Endometrial microvascular endothelial cells (primary cell): ENCODE results near the gene COG8. TPM values are rescaled to one million over a fixed set of nuclear protein-coding genes. Genes with fewer than 3 reads are reported as not detected.

Source experiments
- in situ Hi-C: cut with HindIII; loops from 2 replicates; pipeline ENCODE4 v1.10.0; 2017; ENCODE audit warnings: low sequenced_read_pairs, low pct_unique_long_range_greater_than_20kb; ENCODE audit errors: inconsistent ontology term
- total RNA-seq: library from RNA; depleted of rRNA; stranded (reverse); fragments of >200 nt; gene quantifications from one replicate; pipeline ENCODE4 v1.2.3, GENCODE V29; 2015; ENCODE audit errors: inconsistent ontology term

COG8 gene
- total RNA-seq, 1 donor from 2014 or later: 22.6 TPM

DNA sequence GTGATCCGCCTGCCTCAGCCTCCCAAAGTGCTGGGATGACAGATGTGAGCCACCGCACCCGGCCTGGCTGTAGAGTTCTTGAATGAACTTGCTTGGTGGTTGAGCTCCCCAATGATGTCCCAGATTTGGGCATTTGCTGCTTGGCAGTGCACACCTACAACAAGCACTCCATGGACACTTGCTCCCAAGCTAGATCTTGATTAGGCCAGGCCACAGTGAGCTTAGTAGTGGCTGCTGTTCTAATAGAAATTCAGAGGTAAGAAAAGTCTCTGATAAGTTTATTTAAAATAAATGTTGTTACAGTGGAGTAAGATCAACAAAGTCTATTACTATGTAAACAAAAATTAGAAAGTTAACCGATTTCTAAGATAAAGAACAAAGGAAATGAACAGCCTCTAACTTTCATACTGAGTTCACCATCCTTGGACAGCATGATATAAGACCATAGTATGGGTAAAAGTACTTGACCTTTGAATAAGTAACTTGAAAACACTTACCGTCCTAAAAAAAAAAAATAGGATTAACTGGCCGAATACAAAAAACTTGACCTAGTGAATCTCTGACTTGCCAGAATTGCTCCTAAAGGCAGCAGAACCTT is 11.3 kb upstream of the COG8 start:
- in situ Hi-C loops: no loop called here

DNA sequence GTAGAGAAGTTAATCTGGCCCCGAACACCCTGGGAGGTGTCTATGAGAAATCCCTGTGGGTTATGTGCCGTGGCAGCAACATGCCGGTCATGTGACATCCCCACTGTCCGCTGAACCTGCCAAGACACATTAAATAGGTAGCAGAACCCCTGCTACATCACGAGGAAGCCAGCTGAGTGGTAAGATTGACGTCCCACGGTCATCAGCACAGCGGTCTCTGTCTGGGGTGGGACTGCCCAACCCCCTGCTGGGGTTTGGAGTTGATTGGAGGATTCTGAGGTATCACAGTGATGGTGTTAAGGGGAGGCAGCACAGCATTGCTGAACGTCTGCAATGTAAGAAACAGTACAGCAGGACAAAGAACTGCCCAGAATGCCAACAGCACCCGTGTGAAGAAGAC is 10.2 kb upstream of the COG8 start:
- in situ Hi-C loops: no loop called here

DNA sequence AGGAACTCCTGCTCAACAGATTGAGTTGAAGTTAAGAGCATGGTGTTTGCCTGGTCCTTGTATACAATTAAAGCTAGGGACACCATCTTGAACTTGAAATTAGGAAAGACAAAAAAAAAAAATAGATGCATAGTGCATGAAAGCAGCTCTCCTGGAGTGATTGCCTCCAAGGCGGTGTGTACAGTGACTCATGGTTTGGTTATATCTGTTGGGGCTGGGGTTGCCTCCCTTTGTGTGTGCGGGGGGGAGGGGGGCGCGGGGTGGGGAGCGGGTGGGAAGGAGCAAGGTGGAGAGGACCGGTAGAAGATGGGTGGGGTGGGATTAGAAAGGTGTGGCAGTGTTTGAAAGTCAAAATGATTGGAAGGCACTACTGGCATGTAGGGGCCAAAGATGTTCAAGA is 8.9 kb upstream of the COG8 start:
- in situ Hi-C loops: no loop called here

DNA sequence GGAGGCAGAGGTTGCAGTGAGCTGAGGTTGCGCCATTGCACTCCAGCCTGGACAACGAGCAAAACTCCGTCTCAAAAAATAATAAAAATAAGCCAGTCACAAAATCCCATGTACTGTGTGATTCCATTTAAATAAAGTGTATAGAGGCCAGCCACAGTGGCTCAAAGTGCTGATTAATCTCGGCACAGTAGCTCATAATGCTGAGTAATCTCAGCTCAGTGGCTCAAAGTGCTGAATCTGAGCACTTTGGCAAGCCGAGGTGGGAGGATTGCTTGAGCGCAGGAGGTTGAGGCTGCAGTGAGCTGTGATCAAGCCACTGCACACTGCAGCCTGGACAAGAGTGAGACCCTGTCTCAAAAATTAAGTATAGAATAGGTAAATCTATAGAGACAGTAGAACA is 7.3 kb upstream of the COG8 start:
- in situ Hi-C loops: no loop called here

DNA sequence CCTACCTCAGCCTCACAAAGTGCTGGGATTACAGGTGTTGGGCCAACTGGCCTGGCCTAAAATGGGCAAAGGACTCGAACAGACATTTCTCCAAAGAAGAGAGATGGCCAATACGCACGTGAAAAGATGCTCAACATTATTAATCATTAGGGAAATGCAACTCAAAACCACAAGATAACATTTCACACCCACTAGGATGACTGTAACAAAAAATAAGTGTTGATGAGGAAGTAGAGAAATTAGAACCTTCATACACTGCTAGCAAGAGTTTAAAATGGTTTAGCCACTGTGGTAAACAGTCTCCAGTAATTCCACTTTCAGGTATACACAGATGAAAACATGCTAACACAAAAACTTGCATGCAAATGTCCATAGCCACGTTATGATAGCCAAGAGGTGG is 6.6 kb upstream of the COG8 start:
- in situ Hi-C loops: no loop called here

DNA sequence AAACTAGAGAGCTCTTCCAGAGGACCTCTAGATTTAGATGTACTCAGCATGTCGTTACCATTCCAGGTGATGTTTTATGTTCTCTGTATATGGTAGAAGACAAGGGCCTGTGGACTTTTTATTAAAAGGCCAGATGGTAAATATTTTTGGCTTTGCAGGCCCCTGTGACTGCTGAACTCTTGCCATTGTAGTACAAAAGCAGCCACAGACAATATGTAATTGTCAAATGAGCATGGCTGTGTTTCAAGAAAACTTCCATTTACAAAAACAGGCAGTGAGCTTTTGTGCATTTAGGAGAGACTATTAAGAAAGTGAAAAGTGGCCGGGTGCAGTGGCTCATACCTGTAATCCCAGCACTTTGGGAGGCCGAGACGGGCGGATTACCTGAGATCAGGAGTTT is 4.8 kb upstream of the COG8 start:
- in situ Hi-C loops: no loop called here

DNA sequence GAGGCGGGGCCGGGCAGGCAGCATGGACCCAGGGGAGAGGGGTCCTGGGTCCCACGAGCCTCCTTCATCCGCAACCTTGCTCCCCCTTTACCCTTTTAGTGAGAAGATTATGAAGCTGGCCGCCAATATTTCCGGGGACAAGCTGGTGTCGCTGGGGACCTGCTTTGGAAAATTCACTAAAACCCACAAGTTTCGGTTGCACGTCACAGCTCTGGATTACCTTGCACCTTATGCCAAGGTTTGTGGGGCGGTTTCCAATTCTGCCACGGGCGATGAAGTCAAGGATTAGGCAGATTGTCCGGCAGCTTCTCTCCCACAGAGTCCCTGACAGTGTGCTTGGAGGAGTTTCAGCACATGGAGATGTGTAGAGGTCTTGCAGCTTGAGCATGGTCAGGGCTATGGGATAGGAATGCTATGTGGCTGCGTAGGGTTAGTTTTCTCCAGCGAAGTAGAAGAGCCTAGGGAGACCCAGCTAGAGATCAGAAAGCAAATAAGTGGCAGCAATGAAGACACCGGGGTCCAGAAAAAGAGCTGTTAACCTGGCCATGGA is 806 bp upstream of the COG8 start:
- in situ Hi-C loops: no loop called here

DNA sequence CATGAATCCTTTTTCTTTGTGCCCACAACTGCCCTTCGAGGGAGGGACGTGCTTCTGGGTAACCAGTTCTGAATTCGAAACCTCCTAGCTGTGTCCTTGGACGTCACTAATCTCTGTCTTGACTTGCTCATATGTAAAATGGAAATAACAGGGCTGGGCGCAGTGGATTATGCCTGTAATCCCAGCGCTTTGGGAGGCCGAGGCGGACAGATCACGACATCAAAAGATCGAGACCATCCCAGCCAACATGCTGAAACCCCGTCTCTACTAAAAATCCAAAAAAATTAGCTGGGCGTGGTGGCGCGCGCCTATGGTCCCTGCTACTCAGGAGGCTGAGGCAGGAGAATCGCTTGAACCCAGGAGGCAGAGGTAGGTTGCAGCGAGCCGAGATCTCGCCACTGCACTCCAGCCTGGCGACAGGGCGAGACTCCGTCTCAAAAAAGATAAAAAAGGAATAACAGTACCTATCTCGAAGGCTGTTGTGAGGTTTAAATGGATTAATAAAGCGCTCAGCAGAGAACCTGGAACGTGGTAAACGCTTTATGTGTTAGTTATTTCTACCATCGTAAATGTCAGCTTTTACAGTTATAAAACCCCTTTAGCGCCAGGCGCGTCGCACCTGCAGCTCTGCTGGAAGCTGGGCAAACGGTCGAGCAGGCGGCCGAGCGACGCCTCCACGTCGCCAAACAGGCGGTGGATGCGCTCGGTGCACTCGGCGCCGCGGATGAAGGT is 641 bp downstream of the COG8 start:
- in situ Hi-C loops: no loop called here

DNA sequence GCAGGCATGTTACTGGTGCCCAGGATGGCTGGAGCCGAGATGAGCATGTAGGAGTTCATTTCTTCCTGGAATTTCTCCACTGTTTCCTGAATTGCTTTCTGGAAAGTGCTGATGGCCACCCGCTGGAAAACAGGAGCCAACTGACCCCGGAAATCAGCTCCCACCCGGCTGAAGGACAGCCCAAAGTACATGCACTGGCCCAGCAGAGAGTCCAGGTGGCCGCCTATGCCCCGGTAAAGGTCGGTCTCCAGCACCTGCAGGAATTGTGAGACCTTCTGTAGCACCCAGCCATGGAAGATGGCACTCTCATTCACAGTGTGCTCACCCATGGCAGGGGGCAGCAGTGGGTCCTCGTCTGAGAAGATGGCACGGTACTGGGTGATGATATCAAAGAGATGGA is 4.7 kb downstream of the COG8 start:
- in situ Hi-C loops: no loop called here

DNA sequence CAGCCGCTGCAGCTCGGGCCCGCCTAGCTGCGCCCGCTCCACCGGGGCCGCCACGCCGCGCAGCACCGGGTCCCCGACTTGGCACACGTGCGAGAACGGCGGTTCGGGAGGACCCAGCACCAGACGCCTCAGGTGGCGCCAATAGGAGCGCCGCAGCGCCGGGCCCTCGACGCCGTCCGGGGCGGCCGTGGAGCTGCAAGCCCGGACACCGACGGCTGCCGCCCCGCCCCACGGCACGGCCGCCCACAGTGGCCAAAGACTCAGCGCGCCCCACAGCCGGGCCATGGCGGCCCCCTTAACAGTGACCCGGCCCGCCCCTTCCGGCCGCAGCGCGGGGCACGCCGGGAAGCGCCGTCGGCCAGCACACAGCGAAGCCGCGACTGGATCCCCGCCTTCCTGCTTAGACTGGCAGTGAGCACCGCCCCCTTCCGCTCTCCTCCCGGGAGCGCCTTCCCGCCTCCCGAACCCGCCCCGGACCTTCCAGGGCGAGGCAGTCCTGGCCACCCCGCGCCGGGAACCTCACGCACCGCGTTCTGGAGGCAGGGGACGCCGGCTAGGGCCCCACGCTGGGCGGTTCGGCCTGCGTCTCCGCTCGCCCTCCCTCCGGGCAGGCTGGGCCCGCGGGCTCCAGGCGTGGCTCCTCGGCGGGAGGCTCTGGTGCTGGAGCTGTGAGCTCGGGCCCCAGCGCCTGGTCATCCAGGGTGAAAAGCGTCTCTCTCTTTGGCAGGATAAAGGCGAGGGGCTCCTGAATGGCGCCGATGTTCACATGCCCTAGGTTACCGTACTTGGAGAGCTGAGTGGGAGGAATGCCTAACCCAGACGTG is 8.9 kb downstream of the COG8 start, which contains the start of gene PDF:
TSS of gene PDF (minus strand) at position 303 of the 824 bp plus-strand sequence. CDS start at position 285, 18 bp downstream.
- in situ Hi-C loops: no loop called here

DNA sequence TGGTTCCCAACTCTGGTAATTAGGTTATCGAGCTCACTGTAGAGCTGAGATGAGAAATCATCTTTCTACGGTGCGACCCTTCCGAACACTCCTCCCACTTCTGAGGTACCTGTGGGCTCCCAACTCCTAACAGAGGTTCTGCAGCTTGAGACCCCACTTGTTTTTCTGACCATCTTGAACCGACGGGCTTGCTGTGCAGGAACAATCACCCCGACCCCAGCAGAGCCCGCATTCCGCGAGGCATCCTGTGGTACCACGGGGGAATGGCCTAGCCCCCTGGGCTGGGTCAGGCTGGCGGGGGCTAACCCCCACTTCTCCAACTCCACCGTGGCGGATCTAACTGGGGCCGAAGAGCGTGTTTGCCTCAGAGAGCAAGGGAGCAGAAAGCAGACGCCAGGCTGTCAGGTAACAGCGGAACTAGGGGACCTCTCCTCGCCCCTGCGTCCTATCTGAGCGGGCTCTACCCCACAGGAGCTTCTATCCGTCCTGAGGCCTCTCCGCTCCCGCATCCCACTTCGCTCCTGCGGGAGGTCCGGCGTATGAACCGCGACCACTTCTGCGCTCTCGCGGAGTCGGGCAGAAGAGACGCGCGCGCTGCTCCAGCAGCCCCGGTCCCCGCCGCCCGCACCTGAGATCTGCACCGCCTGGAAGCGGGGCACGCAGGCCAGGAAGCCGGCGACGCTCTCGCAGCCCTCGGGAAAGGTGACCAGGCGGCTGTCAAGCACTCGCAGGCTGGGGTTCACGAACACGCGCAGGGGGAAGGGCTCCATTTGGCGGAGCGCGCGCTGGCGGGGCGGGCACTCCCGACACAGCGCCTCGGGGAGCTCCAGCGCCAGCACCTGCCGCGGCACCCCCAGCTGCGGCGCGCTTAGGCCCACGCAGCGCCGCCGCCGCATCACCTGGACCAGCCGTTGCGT is 9.7 kb downstream of the COG8 start:
- in situ Hi-C loops: no loop called here

DNA sequence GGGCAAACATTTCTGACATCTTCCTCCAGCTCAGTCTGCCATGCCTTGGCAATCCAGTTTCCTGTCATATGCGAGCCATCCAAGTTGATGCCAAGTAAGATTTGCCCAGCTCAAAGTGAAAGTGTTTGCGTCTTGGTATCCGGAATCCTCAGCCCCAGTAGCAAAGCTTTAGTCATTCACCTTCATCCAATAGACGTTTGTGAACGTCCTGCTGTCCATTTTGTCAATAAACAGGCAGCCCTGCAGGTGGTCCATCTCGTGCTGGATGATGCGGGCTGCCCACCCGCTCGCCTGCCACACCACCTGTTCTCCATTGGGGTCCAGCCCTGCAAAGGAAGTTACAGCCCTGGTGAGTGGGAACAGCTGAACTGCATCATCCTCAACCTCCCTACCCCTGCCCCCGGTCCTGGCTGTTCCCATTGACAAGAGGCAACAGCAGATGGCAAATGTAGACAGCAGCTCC is 10.5 kb downstream of the COG8 start:
- in situ Hi-C loops: no loop called here

DNA sequence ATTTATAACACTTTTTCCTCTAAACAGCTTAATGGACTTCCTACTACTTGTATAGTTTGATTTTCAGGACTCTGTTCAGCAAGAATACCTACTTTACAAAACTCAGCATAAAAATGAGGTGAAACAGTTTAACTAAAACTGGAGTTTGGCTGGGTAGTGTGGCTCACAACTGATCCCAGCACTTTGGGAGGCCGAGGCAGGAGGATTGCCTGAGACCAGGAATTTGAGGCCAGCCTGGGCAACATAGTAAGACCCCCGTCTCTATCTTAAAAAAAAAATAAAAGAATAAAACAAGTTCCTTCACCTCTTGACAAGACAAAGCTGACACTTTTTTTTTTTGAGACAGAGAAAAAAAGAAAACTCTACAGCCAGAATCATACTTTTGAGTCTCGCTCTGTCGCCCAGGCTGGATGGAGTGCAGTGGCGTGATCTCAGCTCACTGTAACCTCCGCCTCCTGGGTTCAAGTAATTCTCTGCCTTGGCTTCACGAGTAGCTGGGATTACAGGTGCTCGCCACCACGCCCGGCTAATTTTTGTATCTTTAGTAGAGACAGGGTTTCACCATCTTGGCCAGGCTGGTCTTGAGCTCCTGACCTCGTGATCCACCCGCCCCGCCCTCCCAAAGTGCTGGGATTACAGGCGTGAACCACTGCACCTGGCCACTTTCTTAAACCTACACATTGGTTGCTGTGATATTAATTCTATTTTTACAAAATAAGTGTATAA is 11.6 kb downstream of the COG8 start:
- in situ Hi-C loops: no loop called here

DNA sequence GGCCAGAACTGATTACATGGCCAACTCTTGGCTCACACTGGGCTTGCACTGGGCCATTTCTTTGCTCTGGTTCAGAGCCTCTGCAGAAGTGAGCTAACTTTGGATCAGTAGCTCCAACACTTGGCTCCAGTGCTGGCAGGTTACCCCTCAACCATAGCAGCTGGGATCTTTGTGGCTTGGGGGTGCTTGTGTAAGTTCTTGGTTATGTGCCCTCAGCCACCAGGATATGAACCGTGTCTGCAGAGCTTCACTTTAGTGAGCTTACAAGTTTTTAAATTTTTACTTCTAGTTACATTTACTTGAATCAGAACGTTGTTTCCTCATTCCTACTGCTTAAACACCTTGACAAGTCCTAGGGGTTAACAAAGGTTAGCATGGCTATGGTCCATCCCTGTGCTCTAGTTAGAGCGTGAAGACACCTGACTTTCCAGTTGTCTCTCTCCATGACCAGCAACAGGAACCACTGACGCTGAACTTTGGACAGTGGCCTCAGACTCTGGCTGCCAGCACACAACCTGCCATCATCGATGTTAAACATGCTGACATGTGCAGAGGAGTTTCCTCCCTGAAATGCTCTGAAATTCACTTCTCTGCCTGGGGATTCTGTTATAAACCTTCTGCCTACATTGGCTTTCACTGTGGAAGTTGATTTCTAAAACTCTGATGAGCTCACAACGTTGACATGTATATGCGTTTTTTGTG is 13.0 kb downstream of the COG8 start:
- in situ Hi-C loops: no loop called here

DNA sequence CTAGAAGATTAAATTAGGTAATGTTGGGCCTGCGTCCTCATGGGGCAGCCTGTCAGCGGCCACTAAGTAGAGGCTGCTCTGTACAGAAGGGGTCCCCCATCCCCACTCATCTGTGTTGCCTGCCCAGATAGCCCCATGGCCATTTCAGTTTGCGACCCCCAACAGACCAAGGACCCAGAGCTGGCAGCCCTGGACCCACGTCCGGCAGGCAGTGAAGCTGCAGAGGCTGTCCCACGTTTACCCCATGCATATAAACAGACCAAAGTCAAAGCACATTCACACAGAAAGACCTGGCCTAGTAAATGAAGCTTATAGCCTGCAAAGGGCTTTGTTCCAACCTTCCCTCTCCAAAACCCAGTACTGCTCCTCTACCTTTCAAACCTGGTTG is 13.6 kb downstream of the COG8 start:
- in situ Hi-C loops: no loop called here

DNA sequence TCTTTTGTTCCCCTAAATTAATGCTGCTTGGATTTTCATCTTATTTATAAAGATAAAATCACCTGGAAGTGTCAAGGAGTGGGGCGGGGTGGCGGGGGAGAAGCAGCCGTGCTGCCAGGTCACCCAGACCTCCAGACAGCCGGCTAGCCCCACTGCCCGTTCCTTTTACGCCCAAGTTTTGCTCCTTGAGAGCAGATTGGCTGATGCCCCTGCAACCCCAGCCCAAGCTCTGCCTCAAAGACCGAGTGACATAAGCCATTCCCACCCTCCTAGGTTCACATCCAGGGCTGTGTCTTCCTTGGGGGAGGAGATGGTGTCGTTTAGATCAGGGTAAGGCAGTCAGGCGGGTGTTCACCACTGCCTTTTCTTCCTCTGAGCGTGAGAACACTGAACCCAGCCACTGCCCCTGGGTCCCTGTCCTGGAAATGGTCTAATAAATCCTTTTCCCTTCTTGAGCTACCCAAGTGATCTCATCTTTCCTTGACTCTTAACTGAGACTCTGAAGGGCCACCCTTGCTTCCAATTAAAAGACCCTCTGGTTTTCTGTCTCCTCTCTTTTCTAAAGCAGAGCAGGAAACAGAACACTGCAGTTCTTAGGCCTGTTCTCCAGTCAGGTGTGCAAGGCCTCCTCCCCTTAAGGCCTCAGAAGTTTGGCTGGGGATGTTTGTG is 14.6 kb downstream of the COG8 start:
- in situ Hi-C loops: no loop called here

DNA sequence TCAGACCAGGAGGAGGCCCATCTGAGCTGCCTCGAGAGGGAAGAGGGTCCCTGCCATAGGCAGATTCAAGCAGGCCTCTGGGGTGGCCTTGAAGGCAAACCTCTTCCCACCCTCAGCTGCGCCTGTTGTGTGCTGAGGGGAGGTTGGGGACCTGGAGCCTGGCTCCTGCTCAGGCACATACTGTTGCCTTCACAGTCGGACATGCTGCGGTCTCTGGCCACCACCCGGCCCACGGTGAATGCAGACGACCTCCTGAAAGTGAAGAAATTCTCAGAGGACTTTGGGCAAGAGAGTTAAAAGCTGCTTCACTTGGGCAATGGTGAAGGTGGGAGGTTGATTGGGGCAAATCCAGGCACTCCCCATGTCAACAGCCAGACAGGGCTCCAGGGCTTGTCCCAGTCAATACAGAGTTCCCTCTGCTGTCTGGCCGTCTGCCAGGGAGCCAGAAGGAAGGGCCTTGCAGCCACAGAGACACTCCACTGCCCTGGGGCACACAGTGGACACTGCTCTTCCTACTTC is 15.3 kb downstream of the COG8 start:
- in situ Hi-C loops: no loop called here
